Superior temporal gyrus (tissue), 1 donor: Measurements from ENCODE around the gene MCF2L.

Experiments
- DNase-seq: peaks from one replicate; pipeline ENCODE4 v3.0.0-alpha.2; 2016; ENCODE audit errors: extremely low spot score

MCF2L gene

GRCh38 chr13:112951674-112952371, 17.2 kb upstream of the MCF2L start:
- DNase-seq, result no peak

- DNase-seq, result no peak
These were observed 16.1 kb upstream of the MCF2L start for GRCh38 chr13:112952759-112953551.

GRCh38 chr13:112953591-112954487, 15.2 kb upstream of the MCF2L start:
- no peak for DNase-seq

- DNase-seq, result no peak
These were observed 14.3 kb upstream of the MCF2L start for GRCh38 chr13:112954488-112955270.

- DNase-seq, result no peak
These were observed 13.6 kb upstream of the MCF2L start for GRCh38 chr13:112955271-112955937.

- no peak for DNase-seq
These were observed 13.1 kb upstream of the MCF2L start for GRCh38 chr13:112955956-112956355.

GRCh38 chr13:112956571-112957294, 12.3 kb upstream of the MCF2L start:
- DNase-seq, result no peak

GRCh38 chr13:112957295-112957677, 11.7 kb upstream of the MCF2L start:
- DNase-seq, result no peak

- no peak for DNase-seq
These were observed 10.7 kb upstream of the MCF2L start for GRCh38 chr13:112958127-112958989.

- DNase-seq, result peak; percentile 86
These were observed 9.8 kb upstream of the MCF2L start for GRCh38 chr13:112959206-112959605.

- DNase-seq, result no peak
These were observed 9.1 kb upstream of the MCF2L start for GRCh38 chr13:112959701-112960542.

- DNase-seq, result no peak
These were observed 8.3 kb upstream of the MCF2L start for GRCh38 chr13:112960706-112961105.

GRCh38 chr13:112961457-112962369, 7.3 kb upstream of the MCF2L start:
- no peak for DNase-seq

- DNase-seq, result no peak
These were observed 6.6 kb upstream of the MCF2L start for GRCh38 chr13:112962396-112962795.

- DNase-seq, result no peak
These were observed 5.9 kb upstream of the MCF2L start for GRCh38 chr13:112962911-112963625.

GRCh38 chr13:112963641-112964040, 5.4 kb upstream of the MCF2L start:
- DNase-seq, result no peak
